GM12878 (cell line): ENCODE data around the gene EIF4B. TPM values are rescaled to one million over a fixed set of nuclear protein-coding genes. Genes with fewer than 3 reads are reported as not detected.

Experiments
- ATAC-seq: fragments of 200-7000 bp; cut with Tn5 transposase; 3 replicates; pipeline ENCODE4 v1.9.1; 2020; ENCODE audit warnings: mild to moderate bottlenecking, moderate library complexity
- BruUV-seq: library from RNA; stranded (reverse); fragments of 400-500 nt; replicated peaks from 2 replicates; lab custom pipeline; 2021; lab: Mats Ljungman, UMichigan
- CTCF ChIA-PET: fragments of 300-600 bp; sonication (Branson Sonifier 250); formaldehyde crosslinking; extraction: SDS; loops from one replicate; lab custom pipeline; 2021; ENCODE audit warnings: inconsistent platforms; lab: Yijun Ruan, JAX
- POLR2A ChIA-PET: fragments of 350-600 bp; formaldehyde crosslinking; extraction: SDS; loops from one replicate; lab custom pipeline; 2021; ENCODE audit warnings: inconsistent platforms; lab: Charles Lee
- RAD21 ChIA-PET: fragments of 300-600 bp; sonication (Branson Sonifier 250); formaldehyde crosslinking; loops from one replicate; lab custom pipeline; 2023; ENCODE audit warnings: antibody characterized with exemption; ENCODE audit not compliant: unreplicated experiment; lab: Charles Lee
- SMC1A ChIA-PET: fragments of 300-600 bp; sonication (Branson Sonifier 250); formaldehyde crosslinking; loops from one replicate; lab custom pipeline; 2023; ENCODE audit not compliant: unreplicated experiment, uncharacterized antibody; lab: Charles Lee
- DNase-seq: peaks from one replicate; pipeline ENCODE4 v3.0.0-alpha.2; 2011; ENCODE audit warnings: low read depth, low spot score
- FAIRE-seq: peaks from 3 replicates; lab custom pipeline; 2011; peaks lifted over from hg19 to GRCh38; lab: Jason Lieb, UNC
- H2AFZ ChIP-seq: 2 replicates; pipeline ENCODE4 v1.6.0; 2011; ENCODE audit warnings: low read depth, low read length, control low read depth; ENCODE audit not compliant: control insufficient read depth
- H3K27ac ChIP-seq: 2 replicates; pipeline ENCODE4 v1.5.1; 2011; ENCODE audit warnings: control low read depth; ENCODE audit not compliant: control insufficient read depth, insufficient read depth
- H3K27me3 ChIP-seq, 2 experiments: replicated peaks in 1 of 2; 2 replicates each; pipeline versions ENCODE4 v1.6.0 to v1.6.1; 2011; ENCODE audit warnings: low read length in 1 of 2; ENCODE audit not compliant: control insufficient read depth in 2 of 2, insufficient read depth in 2 of 2
- H3K36me3 ChIP-seq, 2 experiments: 2 replicates each; pipeline ENCODE4 v1.5.1; 2011; ENCODE audit warnings: low read length in 1 of 2; ENCODE audit not compliant: control insufficient read depth in 2 of 2, insufficient read depth in 2 of 2
- H3K4me1 ChIP-seq: 2 replicates; pipeline ENCODE4 v1.6.1; 2011; ENCODE audit warnings: mild to moderate bottlenecking, low read length, moderate library complexity, mixed read lengths; ENCODE audit not compliant: control insufficient read depth, insufficient read depth
- H3K4me2 ChIP-seq: 2 replicates; pipeline ENCODE4 v1.6.0; 2011; ENCODE audit warnings: control low read depth; ENCODE audit not compliant: control insufficient read depth, insufficient read depth
- H3K4me3 ChIP-seq: fragments of 200-600 bp; sonication (generic); 2 replicates; pipeline ENCODE4 v1.5.1; 2016
- H3K79me2 ChIP-seq: 2 replicates; pipeline ENCODE4 v1.6.0; 2011; ENCODE audit warnings: low read length; ENCODE audit not compliant: control insufficient read depth, insufficient read depth
- H3K9ac ChIP-seq: 2 replicates; pipeline ENCODE4 v1.8.0; 2011; ENCODE audit warnings: low read length, control low read depth, mixed read lengths; ENCODE audit not compliant: control insufficient read depth, insufficient read depth
- H3K9me3 ChIP-seq: replicated peaks from 3 replicates; pipeline ENCODE4 v1.5.1; 2011; ENCODE audit warnings: mild to moderate bottlenecking, low read length; ENCODE audit not compliant: control insufficient read depth, insufficient read depth
- H4K20me1 ChIP-seq: 2 replicates; pipeline ENCODE4 v1.6.0; 2011; ENCODE audit not compliant: control insufficient read depth, insufficient read depth
- CBX5 ChIP-seq: sonication (generic); IDR thresholded peaks from 2 replicates; pipeline ENCODE4 v1.6.1; 2016; ENCODE audit warnings: low read depth, moderate library complexity, mild to moderate bottlenecking, inconsistent platforms
- CREM ChIP-seq: IDR thresholded peaks from 2 replicates; pipeline ENCODE4 v1.6.1; 2014; ENCODE audit warnings: antibody characterized with exemption, low read depth
- CTCF ChIP-seq, 3 experiments: IDR thresholded peaks in 2 of 3; conservative IDR thresholded peaks in 1 of 3; 2 replicates each; pipeline ENCODE4 v1.5.1; 2011; ENCODE audit warnings: low read depth in 3 of 3, low read length in 3 of 3, mild to moderate bottlenecking in 3 of 3, control low read depth in 2 of 3, moderate library complexity in 2 of 3, inconsistent platforms in 1 of 3, mixed read lengths in 1 of 3; ENCODE audit not compliant: control insufficient read depth in 2 of 3, insufficient read depth in 1 of 3; ENCODE audit errors: extremely low read depth in 1 of 3
- IRF4 ChIP-seq: IDR thresholded peaks from 2 replicates; pipeline ENCODE4 v1.6.1; 2011; ENCODE audit warnings: low read depth, low read length
- MTA3 ChIP-seq: IDR thresholded peaks from 2 replicates; pipeline ENCODE4 v1.6.1; 2012; ENCODE audit warnings: low read length, inconsistent platforms, borderline replicate concordance
- POU2F2 ChIP-seq: IDR thresholded peaks from 3 replicates; pipeline ENCODE4 v1.6.1; 2011; ENCODE audit warnings: low read depth, mild to moderate bottlenecking, low read length, borderline replicate concordance
- RAD21 ChIP-seq: IDR thresholded peaks from 2 replicates; pipeline ENCODE4 v1.6.1; 2011; ENCODE audit warnings: mild to moderate bottlenecking, low read depth, low read length, moderate library complexity; ENCODE audit not compliant: insufficient read depth
- RB1 ChIP-seq: fragments of 450-650 bp; formaldehyde crosslinking; IDR thresholded peaks from 2 replicates; pipeline ENCODE4 v1.6.1; 2017; ENCODE audit warnings: mild to moderate bottlenecking, borderline replicate concordance
- SIN3A ChIP-seq: IDR thresholded peaks from 2 replicates; pipeline ENCODE4 v1.6.1; 2012; ENCODE audit warnings: low read depth, low read length, improper control_type of control experiment
- SMARCA5 ChIP-seq: fragments of 450-650 bp; IDR thresholded peaks from 2 replicates; pipeline ENCODE4 v1.6.1; 2017; ENCODE audit warnings: mild to moderate bottlenecking
- SMC3 ChIP-seq: IDR thresholded peaks from 2 replicates; pipeline ENCODE4 v1.6.1; 2011; ENCODE audit warnings: low read length, improper control_type of control experiment, borderline replicate concordance
- SREBF1 ChIP-seq: IDR thresholded peaks from 2 replicates; pipeline ENCODE4 v1.6.1; 2012; ENCODE audit warnings: mild to moderate bottlenecking, low read length
- STAT1 ChIP-seq: fragments of 450-650 bp; conservative IDR thresholded peaks from 2 replicates; pipeline ENCODE4 v1.6.1; 2014; ENCODE audit warnings: antibody characterized with exemption, mild to moderate bottlenecking
- TCF12 ChIP-seq: IDR thresholded peaks from 2 replicates; pipeline ENCODE4 v1.6.1; 2011; ENCODE audit warnings: low read depth, mild to moderate bottlenecking, low read length
- YY1 ChIP-seq: IDR thresholded peaks from 2 replicates; pipeline ENCODE4 v1.6.1; 2011; ENCODE audit warnings: low read depth, mild to moderate bottlenecking, low read length
- ZNF207 ChIP-seq: fragments of 450-650 bp; IDR thresholded peaks from 2 replicates; pipeline ENCODE4 v1.6.1; 2014; ENCODE audit warnings: antibody characterized with exemption, mild to moderate bottlenecking, borderline replicate concordance
- ZNF384 ChIP-seq: IDR thresholded peaks from 2 replicates; pipeline ENCODE4 v1.6.1; 2012; ENCODE audit warnings: low read depth, mild to moderate bottlenecking, low read length, improper control_type of control experiment, borderline replicate concordance
- WGBS: methylation state at CpG from one replicate; pipeline ENCODE4 v1.1.6; 2016; ENCODE audit warnings: low lambda C conversion rate; ENCODE audit not compliant: insufficient replicate concordance, insufficient coverage; ENCODE audit errors: missing lambda C conversion rate; 5-methylcytosine and 5-hydroxymethylcytosine counted together
- in situ Hi-C: fragments of 300-500 bp; cut with MboI; formaldehyde crosslinking; loops from 9 replicates; pipeline ENCODE4 v1.14.3; 2018; ENCODE audit warnings: mixed read lengths
- intact Hi-C: fragments of 100-400 bp; cut with micrococcal nuclease; formaldehyde crosslinking; loops from one replicate; pipeline ENCODE4 v1.14.2; 2022; ENCODE audit not compliant: unreplicated experiment
- polyA plus RNA-seq, 11 experiments: library from polyadenylated mRNA; depleted of rRNA in 4 of 11; unstranded in 6 of 11; stranded (reverse) in 5 of 11; fragments of >200 nt; fragmentation: Nextera tagmentation in 4 of 11; fragmentation: Illumina TruSeq in 1 of 11; extraction: Ambion mirVana in 4 of 11; extraction: Trizol in 1 of 11; gene quantifications; 1 replicate in 1 of 11; 2 replicates in 10 of 11; pipeline versions ENCODE4 v1.2.1 to v1.2.3, GENCODE V29; 2011 to 2016; ENCODE audit warnings: inconsistent platforms in 2 of 11, missing spikeins in 2 of 11, low read depth in 1 of 11
- total RNA-seq, 4 experiments: library from RNA; depleted of rRNA in 3 of 4; stranded (reverse); fragments of >200 nt in 3 of 4; fragmentation: Illumina TruSeq in 1 of 4; extraction: Trizol in 1 of 4; gene quantifications; 2 replicates each; pipeline versions ENCODE4 v1.2.1 to v1.2.3, GENCODE V29; 2013 to 2021
- TF ChIP-seq, protein P1 (sequence below): fragments of 450-650 bp; IDR thresholded peaks from 2 replicates; pipeline ENCODE4 v1.6.1; 2017; ENCODE audit warnings: mild to moderate bottlenecking, moderate library complexity

The EIF4B gene
- total and polyA plus RNA-seq, 10 of the 15 experiments (the other 5 are each of a cell fraction or from before 2014, with no cell fraction given) = 123 to 752 (median 431) TPM

DNA sequence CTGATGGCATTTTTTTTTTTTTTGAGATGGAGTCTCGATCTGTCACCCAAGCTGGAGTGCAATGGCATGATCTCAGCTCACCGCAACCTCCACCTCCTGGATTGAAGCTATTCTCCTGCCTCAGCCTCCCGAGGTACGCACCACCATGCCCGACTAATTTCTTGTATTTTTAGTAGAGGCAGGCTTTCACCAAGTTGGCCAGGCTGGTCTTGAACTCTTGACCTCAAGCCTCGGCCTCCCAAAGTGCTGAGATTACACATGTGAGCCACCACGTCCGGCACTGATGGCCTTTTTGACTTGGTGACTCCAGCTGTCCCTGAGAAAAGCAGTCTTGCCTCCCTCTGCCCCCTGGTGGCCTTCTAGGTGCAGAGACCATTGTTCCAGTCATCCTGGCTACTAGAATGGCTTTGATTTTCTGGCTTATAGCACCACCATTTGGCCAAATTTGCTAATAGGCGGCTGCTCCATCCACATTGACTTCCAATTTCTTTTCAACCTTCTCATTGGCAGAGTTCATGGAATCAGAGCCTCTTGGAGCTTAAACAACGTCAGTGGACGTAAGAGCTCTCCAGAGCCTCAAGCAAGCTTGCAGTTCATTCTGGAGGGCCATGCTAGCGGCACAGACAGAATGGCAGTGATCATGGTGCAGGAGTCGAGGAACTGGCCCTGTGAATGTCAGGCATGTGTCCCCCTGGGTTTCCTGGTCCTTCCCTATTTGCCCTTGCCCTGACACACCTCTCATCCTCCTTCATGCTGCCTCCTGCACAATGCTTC is 25.4 kb upstream of the EIF4B start:
- FAIRE-seq (peak; percentile 93), ATAC-seq (peak; percentile 98), DNase-seq (peak; percentile 51)
- no peaks in the 10 kb centered on the region for H3K9me3 ChIP-seq
- no TSS peak for BruUV-seq
- no peaks in the 10 kb centered on the region for H4K20me1 ChIP-seq
- ChIA-PET CTCF (interaction anchor here (0.6 to 14.0 kb wide), 30 partner anchors 7 to 1544 kb away, joined by 3 to 418 read pairs (median 4); partner anchors contain the start of gene EIF4B), RAD21 (interaction anchor here (0.8 to 4.3 kb wide), 7 partner anchors 10 to 115 kb away, joined by 3 to 95 read pairs (median 3); no protein-coding TSS in a partner anchor), POLR2A (no interaction called here), SMC1A (interaction anchor here (0.6 to 8.2 kb wide), 7 partner anchors 34 to 823 kb away, joined by 3 to 115 read pairs (median 3); no protein-coding TSS in a partner anchor)
- H3K4me3 ChIP-seq = no peak overlapping the region
- no peaks in the 10 kb centered on the region for H3K79me2 ChIP-seq
- H3K4me2 ChIP-seq = no peak overlapping the region
- WGBS = 28% methylated on average over 13 of the region's 13 CpGs
- no peaks in the 10 kb centered on the region for H3K4me1 ChIP-seq
- in situ Hi-C loops (loop anchor here (5.0 to 25.0 kb wide), 3 partner anchors 94 to 594 kb away; partner anchors contain the start of gene KRT84), intact Hi-C loops (loop anchor here (1.0 to 2.0 kb wide), 3 partner anchors 96 to 608 kb away; no protein-coding TSS in a partner anchor)
- H2AFZ ChIP-seq = no peak overlapping the region
- H3K27ac ChIP-seq = no peak overlapping the region
- no peak overlapping the region for H3K9ac ChIP-seq
- H3K27me3 ChIP-seq = no peaks in the 10 kb centered on the region; a peak in 1 of 4 replicates
- H3K36me3 ChIP-seq = no peaks in the 10 kb centered on the region
- TF ChIP-seq SMARCA5 (peak; percentile 85; the same call in 1 of the 2 replicates), STAT1 (peak; percentile 81; the same call in 1 of the 2 replicates), CTCF (IDR thresholded peaks at IDR 0.05 in 2 of 3, conservative IDR thresholded peaks at IDR 0.05 in 1 of 3; ENCODE audit: control insufficient read depth in 2 of 3, extremely low read depth in 1 of 3, insufficient read depth in 1 of 3, low read depth in 3 of 3, low read length in 3 of 3) (peak; percentile 97 to 100 (median 99)), SREBF1 (no peak), CBX5 (no peak), IRF4 (peak; percentile 62; the same call in 1 of the 2 replicates), ZNF207 (0 out of 2 replicates have a peak, but pooled peaks have one; percentile 60), SIN3A (no peak), RAD21 (peak; percentile 94), ZNF384 (no peak), YY1 (peak; percentile 83), SMC3 (peak; percentile 99), CREM (0 out of 2 replicates have a peak, but pooled peaks have one; percentile 16), RB1 (peak; percentile 79; the same call in 1 of the 2 replicates), POU2F2 (0 out of 3 replicates have a peak, but pooled peaks have one; percentile 28), TCF12 (peak; percentile 53; the same call in 1 of the 2 replicates), MTA3 (no peak)
- TF ChIP-seq, protein P1, sequence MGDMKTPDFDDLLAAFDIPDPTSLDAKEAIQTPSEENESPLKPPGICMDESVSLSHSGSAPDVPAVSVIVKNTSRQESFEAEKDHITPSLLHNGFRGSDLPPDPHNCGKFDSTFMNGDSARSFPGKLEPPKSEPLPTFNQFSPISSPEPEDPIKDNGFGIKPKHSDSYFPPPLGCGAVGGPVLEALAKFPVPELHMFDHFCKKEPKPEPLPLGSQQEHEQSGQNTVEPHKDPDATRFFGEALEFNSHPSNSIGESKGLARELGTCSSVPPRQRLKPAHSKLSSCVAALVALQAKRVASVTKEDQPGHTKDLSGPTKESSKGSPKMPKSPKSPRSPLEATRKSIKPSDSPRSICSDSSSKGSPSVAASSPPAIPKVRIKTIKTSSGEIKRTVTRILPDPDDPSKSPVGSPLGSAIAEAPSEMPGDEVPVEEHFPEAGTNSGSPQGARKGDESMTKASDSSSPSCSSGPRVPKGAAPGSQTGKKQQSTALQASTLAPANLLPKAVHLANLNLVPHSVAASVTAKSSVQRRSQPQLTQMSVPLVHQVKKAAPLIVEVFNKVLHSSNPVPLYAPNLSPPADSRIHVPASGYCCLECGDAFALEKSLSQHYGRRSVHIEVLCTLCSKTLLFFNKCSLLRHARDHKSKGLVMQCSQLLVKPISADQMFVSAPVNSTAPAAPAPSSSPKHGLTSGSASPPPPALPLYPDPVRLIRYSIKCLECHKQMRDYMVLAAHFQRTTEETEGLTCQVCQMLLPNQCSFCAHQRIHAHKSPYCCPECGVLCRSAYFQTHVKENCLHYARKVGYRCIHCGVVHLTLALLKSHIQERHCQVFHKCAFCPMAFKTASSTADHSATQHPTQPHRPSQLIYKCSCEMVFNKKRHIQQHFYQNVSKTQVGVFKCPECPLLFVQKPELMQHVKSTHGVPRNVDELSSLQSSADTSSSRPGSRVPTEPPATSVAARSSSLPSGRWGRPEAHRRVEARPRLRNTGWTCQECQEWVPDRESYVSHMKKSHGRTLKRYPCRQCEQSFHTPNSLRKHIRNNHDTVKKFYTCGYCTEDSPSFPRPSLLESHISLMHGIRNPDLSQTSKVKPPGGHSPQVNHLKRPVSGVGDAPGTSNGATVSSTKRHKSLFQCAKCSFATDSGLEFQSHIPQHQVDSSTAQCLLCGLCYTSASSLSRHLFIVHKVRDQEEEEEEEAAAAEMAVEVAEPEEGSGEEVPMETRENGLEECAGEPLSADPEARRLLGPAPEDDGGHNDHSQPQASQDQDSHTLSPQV = 0 out of 2 replicates have a peak, but pooled peaks have one; percentile 64
